DND-41 (cell line): ENCODE results near the gene PTPRN2.

Source experiments
- EZH2 ChIP-seq: IDR thresholded peaks from 3 replicates; pipeline ENCODE4 v1.6.1; 2012; ENCODE audit warnings: borderline replicate concordance, low read depth, mild to moderate bottlenecking, moderate library complexity, low read length, inconsistent platforms; ENCODE audit not compliant: severe bottlenecking
- TF ChIP-seq, protein P1 (sequence below): IDR thresholded peaks from 2 replicates; pipeline ENCODE4 v1.5.1; 2012; ENCODE audit warnings: borderline replicate concordance, low read length, moderate library complexity, mild to moderate bottlenecking; ENCODE audit not compliant: poor library complexity, severe bottlenecking; ENCODE audit errors: extremely low read depth

DNA sequence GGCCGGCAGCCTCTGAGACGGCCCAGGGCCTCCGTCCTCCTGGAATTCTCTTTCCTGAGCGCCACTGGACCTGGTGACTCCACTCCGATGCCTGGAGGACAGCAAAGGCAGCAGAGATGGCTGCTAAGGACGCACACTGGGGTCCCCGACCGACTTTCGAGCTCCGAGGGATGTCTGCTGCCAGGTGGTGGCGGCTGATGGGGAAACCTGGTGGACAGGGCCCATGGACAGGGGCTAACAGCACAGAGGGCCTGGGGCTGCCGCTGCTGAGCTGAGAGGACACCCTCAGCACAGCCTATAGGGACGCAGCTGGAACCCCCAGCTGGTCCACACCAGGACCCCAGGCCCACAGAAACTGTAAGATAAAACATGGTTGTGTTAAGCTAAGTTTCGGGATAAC is 884.5 kb downstream of the PTPRN2 start:
- TF ChIP-seq, protein P1, sequence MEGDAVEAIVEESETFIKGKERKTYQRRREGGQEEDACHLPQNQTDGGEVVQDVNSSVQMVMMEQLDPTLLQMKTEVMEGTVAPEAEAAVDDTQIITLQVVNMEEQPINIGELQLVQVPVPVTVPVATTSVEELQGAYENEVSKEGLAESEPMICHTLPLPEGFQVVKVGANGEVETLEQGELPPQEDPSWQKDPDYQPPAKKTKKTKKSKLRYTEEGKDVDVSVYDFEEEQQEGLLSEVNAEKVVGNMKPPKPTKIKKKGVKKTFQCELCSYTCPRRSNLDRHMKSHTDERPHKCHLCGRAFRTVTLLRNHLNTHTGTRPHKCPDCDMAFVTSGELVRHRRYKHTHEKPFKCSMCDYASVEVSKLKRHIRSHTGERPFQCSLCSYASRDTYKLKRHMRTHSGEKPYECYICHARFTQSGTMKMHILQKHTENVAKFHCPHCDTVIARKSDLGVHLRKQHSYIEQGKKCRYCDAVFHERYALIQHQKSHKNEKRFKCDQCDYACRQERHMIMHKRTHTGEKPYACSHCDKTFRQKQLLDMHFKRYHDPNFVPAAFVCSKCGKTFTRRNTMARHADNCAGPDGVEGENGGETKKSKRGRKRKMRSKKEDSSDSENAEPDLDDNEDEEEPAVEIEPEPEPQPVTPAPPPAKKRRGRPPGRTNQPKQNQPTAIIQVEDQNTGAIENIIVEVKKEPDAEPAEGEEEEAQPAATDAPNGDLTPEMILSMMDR: no peak
- TF ChIP-seq EZH2: no peak
